ENCODE data around the gene ZNF730.
"Not testable (repeated sequence)": the region's sequence is repeated elsewhere in the genome, so short reads cannot be mapped to it uniquely, and the experiment has no call there.

The ZNF730 gene

GRCh38 chr19:23095418-23095817 lies 21.4 kb upstream of the ZNF730 start:
- no peak for TF ChIP-seq CTCF (IDR thresholded peaks at IDR 0.05; ENCODE audit: extremely low read depth, insufficient read depth, missing control alignments)
- in situ Hi-C loops (cut with MboI; ENCODE audit: low pct_unique_long_range_greater_than_20kb, low sequenced_read_pairs, unreplicated experiment) = no loop called here
- DNase-seq (ENCODE audit: low spot score) = no peak

DNA sequence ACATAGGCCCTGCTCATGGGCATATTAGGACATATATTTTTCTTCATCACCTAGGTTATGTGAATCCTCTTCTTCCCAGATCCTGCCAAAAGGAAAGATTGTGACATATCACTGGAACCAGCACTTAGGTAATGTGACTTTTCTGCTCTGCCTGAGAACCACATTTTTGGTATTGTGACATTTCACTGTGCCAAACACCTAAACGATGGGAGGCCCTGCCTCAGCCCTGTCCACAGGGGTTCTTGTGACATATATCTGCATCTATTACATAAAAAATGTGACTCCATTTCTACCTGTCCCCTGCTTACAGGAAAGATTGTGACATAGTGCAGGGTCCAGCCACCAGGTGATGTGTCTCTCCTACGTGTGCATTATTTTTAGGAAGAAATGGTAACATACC lies 18.5 kb upstream of the ZNF730 start:
- no peak for TF ChIP-seq CTCF (IDR thresholded peaks at IDR 0.05; ENCODE audit: extremely low read depth, insufficient read depth, missing control alignments)
- no peak for DNase-seq (ENCODE audit: low spot score)
- in situ Hi-C loops (cut with MboI; ENCODE audit: low pct_unique_long_range_greater_than_20kb, low sequenced_read_pairs, unreplicated experiment) = no loop called here

- DNase-seq (ENCODE audit: low spot score) = no peak
- in situ Hi-C loops (cut with MboI; ENCODE audit: low pct_unique_long_range_greater_than_20kb, low sequenced_read_pairs, unreplicated experiment) = no loop called here
- TF ChIP-seq CTCF (IDR thresholded peaks at IDR 0.05; ENCODE audit: extremely low read depth, insufficient read depth, missing control alignments) = no peak
Measured at GRCh38 chr19:23098988-23099387, 17.8 kb upstream of the ZNF730 start.

DNA sequence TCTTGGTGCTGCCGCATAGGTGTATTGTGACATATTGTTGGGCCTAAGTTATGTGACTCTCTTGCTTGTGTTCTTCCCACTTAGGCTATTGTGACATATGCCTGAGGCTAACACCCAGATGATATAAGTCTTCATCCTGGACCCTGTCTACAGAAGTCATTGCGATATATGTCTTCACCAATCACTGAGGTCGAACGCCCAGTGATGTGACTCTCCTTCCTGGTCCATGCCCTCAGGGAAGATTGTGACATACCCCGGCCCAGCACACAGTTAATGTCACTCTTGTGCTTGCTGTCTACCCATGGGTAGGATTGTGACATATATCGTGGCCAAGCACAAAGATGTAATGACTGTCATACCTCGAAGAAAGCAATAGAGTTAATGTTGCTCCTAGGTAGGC lies 16.9 kb upstream of the ZNF730 start:
- in situ Hi-C loops (cut with MboI; ENCODE audit: low pct_unique_long_range_greater_than_20kb, low sequenced_read_pairs, unreplicated experiment) = no loop called here
- TF ChIP-seq CTCF (IDR thresholded peaks at IDR 0.05; ENCODE audit: extremely low read depth, insufficient read depth, missing control alignments) = no peak
- no peak for DNase-seq (ENCODE audit: low spot score)

GRCh38 chr19:23101241-23101640 lies 15.6 kb upstream of the ZNF730 start:
- in situ Hi-C loops (cut with MboI; ENCODE audit: low pct_unique_long_range_greater_than_20kb, low sequenced_read_pairs, unreplicated experiment) = no loop called here

GRCh38 chr19:23118400-23118799 lies 1.6 kb downstream of the ZNF730 start:
- DNase-seq (ENCODE audit: low spot score) = no peak
- in situ Hi-C loops (cut with MboI; ENCODE audit: low pct_unique_long_range_greater_than_20kb, low sequenced_read_pairs, unreplicated experiment) = no loop called here
- no peak for TF ChIP-seq CTCF (IDR thresholded peaks at IDR 0.05; ENCODE audit: extremely low read depth, insufficient read depth, missing control alignments)

More at GRCh38 chr19:23101241-23101640, 15.6 kb upstream of the ZNF730 start:
- no peak for DNase-seq (ENCODE audit: low spot score)
- no peak for TF ChIP-seq CTCF (IDR thresholded peaks at IDR 0.05; ENCODE audit: extremely low read depth, insufficient read depth, missing control alignments)

GRCh38 chr19:23134211-23134610 lies 17.4 kb downstream of the ZNF730 start:
- in situ Hi-C loops (cut with MboI; ENCODE audit: low pct_unique_long_range_greater_than_20kb, low sequenced_read_pairs, unreplicated experiment); DNase-seq (ENCODE audit: low spot score): not testable (repeated sequence)
